PC-3 (cell line): Measurements from ENCODE around the gene DIS3L2. TPM values are rescaled to one million over a fixed set of nuclear protein-coding genes. Genes with fewer than 3 reads are reported as not detected.

Experiments
- ATAC-seq: fragments of 200-7000 bp; cut with Tn5 transposase; 2 replicates; pipeline ENCODE4 v1.9.1; 2020; ENCODE audit warnings: mild to moderate bottlenecking, moderate library complexity
- BruUV-seq: library from RNA; stranded (reverse); fragments of 400-500 nt; replicated peaks from 2 replicates; lab custom pipeline; 2021; lab: Mats Ljungman, UMichigan
- CTCF ChIA-PET: fragments of 300-600 bp; sonication (Branson Sonifier 250); formaldehyde crosslinking; loops from one replicate; lab custom pipeline; 2022; ENCODE audit warnings: antibody characterized with exemption; lab: Charles Lee
- POLR2A ChIA-PET: fragments of 300-600 bp; sonication (Branson Sonifier 250); formaldehyde crosslinking; loops from one replicate; lab custom pipeline; 2022; ENCODE audit warnings: antibody characterized with exemption; ENCODE audit not compliant: unreplicated experiment; lab: Charles Lee
- DNase-seq: peaks from one replicate; pipeline ENCODE4 v3.0.0-alpha.2; 2015
- H2AFZ ChIP-seq: fragments of 300-600 bp; sonication (generic); 2 replicates; pipeline ENCODE4 v1.6.0; 2016; ENCODE audit warnings: antibody characterized with exemption, low read length
- H3F3A ChIP-seq: fragments of 300-600 bp; sonication (generic); one replicate; pipeline ENCODE4 v1.6.0; 2017; ENCODE audit warnings: antibody characterized with exemption, low read length, control low read depth, mild to moderate bottlenecking; ENCODE audit not compliant: unreplicated experiment
- H3K27ac ChIP-seq: fragments of 300-600 bp; sonication (generic); 2 replicates; pipeline ENCODE4 v1.5.1; 2016; ENCODE audit warnings: mild to moderate bottlenecking, low read length
- H3K27me3 ChIP-seq: fragments of 300-600 bp; sonication (generic); 2 replicates; pipeline ENCODE4 v1.6.1; 2016; ENCODE audit warnings: low read length, mixed read lengths
- H3K36me3 ChIP-seq: fragments of 300-600 bp; sonication (generic); 2 replicates; pipeline ENCODE4 v1.6.1; 2016; ENCODE audit warnings: low read depth, mixed run types, low read length, mixed read lengths
- H3K4me1 ChIP-seq: fragments of 300-600 bp; sonication (generic); 2 replicates; pipeline ENCODE4 v1.5.1; 2016; ENCODE audit warnings: low read length; ENCODE audit not compliant: insufficient read depth
- H3K4me2 ChIP-seq: fragments of 300-600 bp; sonication (generic); 2 replicates; pipeline ENCODE4 v1.6.0; 2016; ENCODE audit warnings: low read length
- H3K4me3 ChIP-seq: fragments of 300-600 bp; sonication (generic); 2 replicates; pipeline ENCODE4 v1.5.1; 2016; ENCODE audit warnings: mild to moderate bottlenecking, low read length, mixed read lengths
- H3K79me2 ChIP-seq: fragments of 300-600 bp; sonication (generic); 2 replicates; pipeline ENCODE4 v1.6.1; 2017; ENCODE audit warnings: low read length, mixed read lengths
- H3K9ac ChIP-seq: fragments of 300-600 bp; sonication (generic); 2 replicates; pipeline ENCODE4 v1.6.0; 2016; ENCODE audit warnings: mild to moderate bottlenecking, low read length
- H3K9me2 ChIP-seq: fragments of 300-600 bp; sonication (generic); replicated peaks from 2 replicates; pipeline ENCODE4 v1.6.1; 2016; ENCODE audit warnings: mixed run types, low read length, mixed read lengths
- H3K9me3 ChIP-seq: fragments of 300-600 bp; sonication (generic); 2 replicates; pipeline ENCODE4 v1.6.1; 2016; ENCODE audit warnings: low read length, mixed read lengths
- H4K20me1 ChIP-seq: fragments of 300-600 bp; sonication (generic); 2 replicates; pipeline ENCODE4 v1.6.1; 2016; ENCODE audit warnings: low read length, mixed read lengths
- EZH2 ChIP-seq: fragments of 300-600 bp; sonication (generic); IDR thresholded peaks from one replicate; pipeline ENCODE4 v1.6.1; 2017; ENCODE audit warnings: antibody characterized with exemption, mild to moderate bottlenecking, low read length; ENCODE audit not compliant: unreplicated experiment
- EZH2phosphoT487 ChIP-seq: fragments of 300-600 bp; sonication (generic); IDR thresholded peaks from 2 replicates; pipeline ENCODE4 v1.6.1; 2018; ENCODE audit warnings: mild to moderate bottlenecking, antibody characterized with exemption, low read length, borderline replicate concordance
- intact Hi-C: fragments of 100-400 bp; cut with micrococcal nuclease; formaldehyde crosslinking; loops from 2 replicates; pipeline ENCODE4 v1.9.0; 2023
- total RNA-seq: library from RNA; depleted of rRNA; stranded (reverse); fragments of >200 nt; gene quantifications from 2 replicates; pipeline ENCODE4 v1.2.3, GENCODE V29; 2014
- TF ChIP-seq, protein P1 (sequence below): fragments of 300-600 bp; sonication (generic); conservative IDR thresholded peaks from 2 replicates; pipeline ENCODE4 v1.5.1; 2017; ENCODE audit warnings: antibody characterized with exemption, low read depth, mild to moderate bottlenecking, low read length

DIS3L2 gene
- total RNA-seq, 1 experiment from 2014 or later = 22.8 TPM

DNA sequence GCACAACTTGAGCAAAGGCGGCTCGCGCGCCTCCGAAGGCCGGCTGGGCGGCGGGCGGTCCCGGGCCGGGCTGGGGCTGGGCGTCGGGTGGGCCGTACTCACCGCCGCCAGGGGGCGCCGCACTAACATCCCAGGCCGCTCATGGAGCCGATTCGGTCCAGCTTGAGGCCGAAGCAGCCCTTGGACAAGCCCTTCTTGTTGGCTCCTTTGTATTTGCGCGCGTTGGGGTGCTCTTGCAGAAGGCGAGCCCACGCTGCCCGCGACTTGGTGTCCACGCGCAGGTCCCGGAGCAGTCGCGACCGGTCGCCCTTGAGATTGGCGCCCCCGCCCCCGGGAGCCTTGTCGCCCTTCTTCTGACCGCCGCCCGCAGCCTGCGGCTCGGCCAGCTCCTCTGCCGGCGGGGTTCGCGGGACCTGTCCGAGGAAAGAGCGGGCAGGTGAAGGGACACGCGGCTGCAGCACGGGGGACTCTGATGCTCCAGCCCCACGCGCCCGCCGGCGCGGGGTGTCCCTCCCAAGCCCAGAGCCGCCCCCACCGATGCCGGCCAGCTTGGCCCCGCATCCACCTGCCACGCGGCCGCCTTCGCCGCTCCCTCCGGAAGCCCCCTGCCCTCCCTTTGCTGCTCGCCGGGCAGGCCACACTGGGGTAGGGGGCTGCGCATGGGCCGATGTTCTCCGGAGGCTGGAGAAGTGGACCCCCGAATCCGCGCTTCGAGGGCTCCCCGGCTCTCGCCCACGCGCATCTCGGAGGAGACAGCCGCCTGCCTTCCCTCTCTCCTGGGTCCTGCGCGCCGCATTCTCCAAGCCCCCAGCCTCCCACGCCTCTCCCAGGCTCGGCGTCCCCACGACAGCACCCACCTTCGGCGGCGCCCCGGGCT is 36.0 kb upstream of the DIS3L2 start:
- Histone ChIP-seq H3K27ac (no peak overlapping the region), H3K27me3 (peaks cover 25% of the 10 kb centered on the region), H3K4me1 (0 out of 2 replicates have a peak, but pooled peaks cover 8% of the 10 kb centered on the region), H3K9me2 (no peaks in the 10 kb centered on the region), H3K79me2 (no peaks in the 10 kb centered on the region), H3K4me3 (peak overlapping the region; percentile 63), H4K20me1 (no peaks in the 10 kb centered on the region), H3K9ac (no peak overlapping the region), H3K9me3 (no peaks in the 10 kb centered on the region), H3K36me3 (no peaks in the 10 kb centered on the region), H3K4me2 (peak overlapping the region; percentile 86), H2AFZ (peak overlapping the region; percentile 67), H3F3A (no peaks in the 10 kb centered on the region)
- DNase-seq = peak; percentile 74
- CTCF ChIA-PET = interaction anchor here (0.6 to 0.7 kb wide), 4 partner anchors 10 to 217 kb away, joined by 3 read pairs; no protein-coding TSS in a partner anchor
- ATAC-seq = peak; percentile 91
- intact Hi-C loops = loop anchor here (1.0 kb wide), 2 partner anchors 217 to 402 kb away; no protein-coding TSS in a partner anchor
- no TSS peak for BruUV-seq
- POLR2A ChIA-PET = no interaction called here
- TF ChIP-seq EZH2phosphoT487 (no peak), EZH2 (no peak)
- TF ChIP-seq, protein P1, sequence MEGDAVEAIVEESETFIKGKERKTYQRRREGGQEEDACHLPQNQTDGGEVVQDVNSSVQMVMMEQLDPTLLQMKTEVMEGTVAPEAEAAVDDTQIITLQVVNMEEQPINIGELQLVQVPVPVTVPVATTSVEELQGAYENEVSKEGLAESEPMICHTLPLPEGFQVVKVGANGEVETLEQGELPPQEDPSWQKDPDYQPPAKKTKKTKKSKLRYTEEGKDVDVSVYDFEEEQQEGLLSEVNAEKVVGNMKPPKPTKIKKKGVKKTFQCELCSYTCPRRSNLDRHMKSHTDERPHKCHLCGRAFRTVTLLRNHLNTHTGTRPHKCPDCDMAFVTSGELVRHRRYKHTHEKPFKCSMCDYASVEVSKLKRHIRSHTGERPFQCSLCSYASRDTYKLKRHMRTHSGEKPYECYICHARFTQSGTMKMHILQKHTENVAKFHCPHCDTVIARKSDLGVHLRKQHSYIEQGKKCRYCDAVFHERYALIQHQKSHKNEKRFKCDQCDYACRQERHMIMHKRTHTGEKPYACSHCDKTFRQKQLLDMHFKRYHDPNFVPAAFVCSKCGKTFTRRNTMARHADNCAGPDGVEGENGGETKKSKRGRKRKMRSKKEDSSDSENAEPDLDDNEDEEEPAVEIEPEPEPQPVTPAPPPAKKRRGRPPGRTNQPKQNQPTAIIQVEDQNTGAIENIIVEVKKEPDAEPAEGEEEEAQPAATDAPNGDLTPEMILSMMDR = peak; percentile 83

DNA sequence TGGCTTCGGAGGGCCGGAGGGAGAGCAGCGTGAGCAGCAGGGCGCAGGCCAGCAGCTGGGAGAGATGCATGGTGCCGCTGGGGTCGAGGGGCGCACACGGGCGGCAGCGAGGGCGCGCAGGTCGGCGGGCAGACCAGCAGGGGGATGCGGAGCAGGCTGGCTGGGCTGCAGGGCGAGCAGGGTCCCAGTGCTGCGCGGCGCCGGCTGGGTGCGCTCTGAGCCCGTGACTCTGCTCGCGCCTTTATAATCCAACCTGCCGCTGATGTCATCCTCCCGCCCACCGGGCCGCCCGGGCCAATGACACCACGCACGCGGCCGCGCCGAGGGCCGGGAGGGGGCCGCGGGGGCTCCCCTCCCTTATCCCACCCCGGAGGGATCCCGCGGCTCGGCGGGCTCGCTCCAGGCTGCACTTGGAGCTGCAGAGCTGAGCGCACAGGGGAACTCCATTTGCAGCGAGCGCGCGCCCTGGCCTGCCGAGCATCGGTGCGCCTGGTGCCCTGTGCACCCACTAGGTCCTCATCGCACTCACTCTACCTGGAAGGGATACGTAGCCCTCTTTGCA is 35.3 kb upstream of the DIS3L2 start, which contains the start of gene NPPC:
Gene NPPC (minus strand): TSS at position 217 of the 562 bp plus-strand sequence. CDS start 147 bp downstream, at position 70.
- ChIA-PET POLR2A (no interaction called here), CTCF (no interaction called here)
- Histone ChIP-seq H2AFZ (peak within 1 kb of the TSS; percentile 67), H3K4me1 (0 out of 2 replicates have a peak, but pooled peaks cover 8% of the 10 kb centered on the region), H3K4me3 (peak within 1 kb of the TSS; percentile 63), H3K4me2 (peak within 1 kb of the TSS; percentile 86), H3K9me2 (no peaks in the 10 kb centered on the region), H3K27ac (no peak within 1 kb of the TSS), H3K79me2 (no peaks in the 10 kb centered on the region), H3K27me3 (peaks cover 25% of the 10 kb centered on the region), H3K9me3 (no peaks in the 10 kb centered on the region), H3F3A (no peaks in the 10 kb centered on the region), H4K20me1 (no peaks in the 10 kb centered on the region), H3K9ac (no peak within 1 kb of the TSS), H3K36me3 (no peaks in the 10 kb centered on the region)
- DNase-seq (peak; percentile 19), ATAC-seq (peak; percentile 52)
- no peak for TF ChIP-seq EZH2
- TF ChIP-seq, protein P1 = peak; percentile 30
- no TSS peak for BruUV-seq
- intact Hi-C loops = no loop called here
